Fibroblast of skin of right quadriceps (primary cell): ENCODE data around the gene PTN.
"Not testable (repeated sequence)": the region's sequence is repeated elsewhere in the genome, so short reads cannot be mapped to it uniquely, and the experiment has no call there.

Experiments
- DNase-seq: peaks from one replicate; pipeline ENCODE4 v3.0.0-alpha.2; 2013

Gene PTN

DNA sequence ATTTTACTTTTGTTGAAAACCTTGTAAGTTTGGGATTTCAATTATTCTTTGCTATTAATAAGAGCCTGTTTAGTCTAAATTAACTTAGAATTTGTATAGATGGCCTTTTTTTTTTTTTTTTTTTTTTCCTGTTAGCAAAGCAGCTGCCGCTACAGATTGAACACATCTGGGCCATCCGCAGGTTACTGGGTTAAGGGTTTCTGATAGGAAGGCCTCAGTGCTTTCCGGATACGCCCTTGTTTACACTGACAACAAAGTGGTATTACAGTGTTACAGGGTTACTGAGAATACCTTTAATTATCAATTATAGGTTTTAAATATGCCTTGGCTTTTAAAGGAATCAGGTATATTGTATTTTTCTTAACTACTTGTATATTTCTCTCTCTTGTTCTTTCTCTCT lies 76.8 kb downstream of the PTN start:
- DNase-seq: no peak

DNA sequence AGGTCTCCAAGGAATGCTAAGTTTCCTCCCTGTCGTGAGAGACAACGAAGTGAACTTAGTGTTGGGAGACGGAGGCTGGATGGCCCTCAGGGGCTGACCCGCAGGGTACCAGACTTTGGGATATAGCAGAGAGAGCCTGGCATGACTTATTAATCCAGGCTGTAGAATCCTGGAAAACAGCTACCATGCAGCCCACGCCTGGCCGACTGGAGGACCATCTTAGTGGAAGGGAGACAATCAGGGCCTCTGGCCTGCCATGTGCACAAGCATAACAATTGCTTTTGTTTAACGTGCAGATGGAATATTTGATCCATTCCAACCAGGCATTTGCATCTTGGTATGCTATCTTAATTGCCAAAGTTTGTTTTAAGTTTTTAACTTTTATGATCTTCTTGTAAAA lies 78.1 kb downstream of the PTN start:
- not testable (repeated sequence) for DNase-seq

DNA sequence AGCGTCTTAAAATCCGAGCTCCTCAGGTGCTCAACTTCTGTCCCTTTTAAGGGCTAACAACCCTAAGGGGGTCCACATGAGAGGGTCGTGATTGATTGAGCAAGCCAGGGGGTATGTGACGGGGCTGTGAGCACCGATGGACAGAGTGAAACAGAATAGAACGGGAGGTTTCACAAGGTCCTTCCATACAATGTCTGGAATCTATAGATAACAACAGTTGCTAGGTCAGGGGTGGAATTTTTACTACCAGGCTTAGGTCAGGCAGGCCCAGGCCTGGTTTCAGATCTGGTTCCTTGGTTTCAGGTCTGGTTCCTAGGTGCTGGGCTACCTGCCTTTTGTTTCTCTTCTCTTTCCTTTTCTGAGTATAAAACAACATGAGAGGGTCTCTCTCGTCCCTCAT lies 80.9 kb downstream of the PTN start:
- DNase-seq: no peak

DNA sequence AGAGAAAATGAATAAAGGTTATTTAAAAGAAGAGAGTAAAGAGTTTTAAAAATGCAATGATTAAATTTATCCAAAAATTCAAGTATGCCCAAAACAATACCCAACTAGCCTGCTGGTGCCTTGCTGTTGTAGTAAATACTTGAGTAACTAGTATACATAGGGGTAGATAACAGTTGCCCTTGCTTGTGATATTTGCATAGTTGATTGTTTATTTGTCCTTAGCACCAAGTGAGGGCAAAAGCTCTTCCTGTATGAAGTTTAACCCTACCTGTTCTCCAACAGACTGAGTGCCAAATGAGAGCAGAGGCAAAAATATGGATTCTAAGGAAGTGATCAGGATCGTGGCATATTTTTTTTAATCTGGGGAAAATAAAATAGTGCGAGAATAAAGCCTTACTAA lies 85.0 kb downstream of the PTN start:
- DNase-seq: no peak

DNA sequence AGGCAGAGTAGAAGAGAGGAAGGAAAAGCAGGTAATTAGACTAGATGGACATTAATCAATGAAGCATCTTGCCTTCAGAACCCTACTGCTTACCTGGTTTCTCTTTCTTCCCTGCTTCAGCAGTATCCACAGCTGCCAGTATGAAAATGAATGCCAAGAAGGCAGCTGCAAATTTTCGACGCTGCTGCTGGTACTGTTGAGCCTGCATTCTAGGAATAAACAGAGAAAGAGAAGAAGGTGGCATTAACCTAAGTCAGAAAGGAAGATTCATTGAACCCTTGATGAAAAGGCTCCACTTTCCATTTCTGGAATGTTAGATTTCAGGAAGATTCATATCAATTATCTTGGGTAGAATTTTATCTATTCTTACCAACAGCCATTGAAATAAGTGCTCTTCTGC lies 88.8 kb downstream of the PTN start:
- no peak for DNase-seq

DNA sequence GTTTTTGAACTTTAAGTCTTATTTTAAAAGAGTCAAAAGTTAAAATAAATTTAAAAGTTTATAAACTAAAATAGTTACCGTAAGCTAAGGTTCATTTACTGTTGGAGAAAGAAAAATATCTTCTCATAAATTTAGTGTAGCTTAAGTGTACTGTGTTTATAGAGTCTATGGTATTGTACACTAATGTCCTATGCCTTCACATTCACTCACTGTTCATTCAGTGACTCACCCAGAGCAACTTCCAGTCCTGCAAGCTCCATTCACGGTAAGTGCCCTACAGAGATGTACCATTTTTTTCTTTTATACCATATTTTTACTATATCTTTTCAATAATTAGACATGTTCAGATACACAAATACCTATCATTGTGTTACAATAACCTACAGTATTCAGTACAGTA lies 97.6 kb downstream of the PTN start:
- no peak for DNase-seq

DNA sequence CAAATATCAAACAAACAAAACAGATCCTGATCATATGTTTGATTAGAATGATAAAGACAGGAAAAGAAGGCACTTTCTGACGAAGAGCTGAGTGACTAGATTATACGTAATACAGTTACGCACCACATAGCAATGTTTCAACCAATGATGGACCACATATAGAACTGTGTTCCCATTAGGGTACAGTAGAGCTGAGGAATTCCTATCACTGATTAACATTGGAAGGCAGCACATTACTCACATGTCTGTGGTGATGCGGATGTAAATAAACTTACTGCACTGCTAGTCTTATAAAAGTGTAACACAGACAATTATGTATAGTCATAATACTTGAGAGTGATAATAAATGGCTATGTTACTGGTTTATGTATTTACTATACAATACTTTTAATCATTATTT lies 98.3 kb downstream of the PTN start:
- no peak for DNase-seq

DNA sequence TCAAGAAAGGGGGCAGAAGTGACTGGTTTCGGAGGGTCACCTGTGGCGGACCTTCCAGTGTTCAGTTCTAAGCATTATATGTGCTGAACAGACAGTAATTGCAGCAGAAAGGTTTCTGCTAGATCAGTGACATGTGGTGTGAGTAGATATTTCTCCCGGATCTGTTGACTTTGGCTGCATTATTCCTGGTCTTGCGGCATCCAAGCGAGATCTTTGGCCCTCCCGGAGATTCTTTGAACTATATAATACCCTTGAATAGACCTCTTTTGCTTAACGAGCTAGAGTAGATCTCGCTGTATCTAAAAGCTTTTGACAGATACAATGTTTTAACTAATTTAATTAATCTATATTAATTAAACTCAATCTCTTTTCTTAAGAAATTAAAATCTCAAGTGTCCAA lies 99.8 kb downstream of the PTN start:
- no peak for DNase-seq

DNA sequence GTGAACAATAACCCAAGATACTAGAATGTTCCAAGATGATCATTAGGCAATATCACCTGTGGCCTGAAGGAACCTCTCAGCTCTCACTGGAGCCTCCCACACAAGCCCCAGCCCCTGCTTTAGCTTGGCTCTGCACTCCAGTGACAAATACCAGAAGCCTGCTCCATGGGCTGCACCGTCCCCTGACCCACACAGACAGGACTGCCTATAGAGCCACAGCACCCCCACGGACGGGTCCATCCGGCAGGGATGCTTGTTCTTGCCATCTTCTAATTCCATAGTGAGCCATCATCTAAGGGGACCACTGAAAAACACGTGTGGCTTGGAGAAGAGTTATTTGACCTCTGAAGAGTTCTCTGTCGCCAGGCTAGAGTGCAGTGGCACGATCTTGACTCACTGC lies 100.9 kb downstream of the PTN start:
- DNase-seq: no peak

DNA sequence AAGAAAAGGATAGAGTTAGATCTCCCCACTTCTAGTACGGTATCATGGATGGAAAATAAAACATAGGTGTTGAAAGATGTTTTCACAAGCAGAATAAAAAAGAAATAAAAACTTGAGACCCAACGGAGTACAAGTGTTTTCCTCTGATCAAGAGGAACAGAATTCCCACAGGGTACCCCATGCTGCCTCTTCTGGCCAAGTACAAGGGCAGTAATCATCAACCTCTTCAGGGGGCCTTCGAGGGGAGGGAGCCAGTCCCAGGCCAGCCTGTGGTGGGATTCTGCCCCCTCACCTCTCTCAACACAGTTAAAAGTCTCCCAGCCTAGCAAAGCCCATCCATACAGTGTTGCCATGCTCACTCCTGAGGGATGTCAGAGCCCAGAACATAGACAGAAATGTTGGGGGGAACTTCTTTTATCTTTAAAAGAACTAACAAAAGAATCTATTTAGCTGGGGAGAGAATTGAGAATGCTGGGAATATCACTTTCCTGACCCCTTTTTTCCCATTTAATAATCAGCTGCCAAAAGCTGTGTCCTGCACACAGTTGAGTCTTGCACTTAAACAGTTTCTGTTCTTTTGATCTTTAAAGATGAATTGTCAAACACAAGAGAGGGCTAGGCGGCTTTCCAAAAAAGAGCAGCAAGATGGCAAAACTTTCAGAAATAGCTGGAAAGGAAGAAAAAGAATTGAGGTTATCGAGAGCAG lies 101.7 kb downstream of the PTN start:
- no peak for DNase-seq

DNA sequence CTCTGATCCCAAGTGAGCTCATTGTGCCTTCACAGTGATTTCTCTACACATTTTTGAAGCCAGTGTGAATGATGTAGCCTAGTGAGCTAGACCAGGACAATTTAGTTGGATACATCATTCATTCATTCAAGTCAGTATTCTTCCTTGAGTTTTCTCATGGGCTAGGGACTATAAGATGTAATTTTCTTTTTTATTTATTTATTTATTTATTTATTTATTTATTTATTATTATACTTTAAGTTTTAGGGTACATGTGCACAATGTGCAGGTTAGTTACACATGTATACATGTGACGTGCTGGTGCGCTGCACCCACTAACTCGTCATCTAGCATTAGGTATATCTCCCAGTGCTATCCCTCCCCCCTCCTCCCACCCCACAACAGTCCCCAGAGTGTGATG lies 104.3 kb downstream of the PTN start:
- DNase-seq: not testable (repeated sequence)

DNA sequence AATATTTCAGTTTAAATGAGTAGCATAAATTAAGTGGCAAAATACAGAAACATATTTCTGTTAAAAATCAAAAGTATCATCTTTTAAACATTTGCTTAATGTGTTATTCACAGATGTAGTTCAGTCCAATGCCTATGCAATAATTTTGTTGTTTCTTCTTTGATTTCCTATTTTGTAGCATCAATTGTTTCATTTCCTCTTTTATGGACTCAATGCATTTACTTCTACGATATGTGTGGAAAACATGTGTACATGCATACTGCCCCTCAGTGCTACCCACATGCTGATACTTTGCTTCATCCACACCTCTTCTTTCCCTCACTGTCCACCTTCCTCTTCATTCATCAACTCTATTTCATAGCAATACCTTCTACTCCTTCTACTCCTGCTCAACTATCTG lies 108.1 kb downstream of the PTN start:
- DNase-seq: no peak

DNA sequence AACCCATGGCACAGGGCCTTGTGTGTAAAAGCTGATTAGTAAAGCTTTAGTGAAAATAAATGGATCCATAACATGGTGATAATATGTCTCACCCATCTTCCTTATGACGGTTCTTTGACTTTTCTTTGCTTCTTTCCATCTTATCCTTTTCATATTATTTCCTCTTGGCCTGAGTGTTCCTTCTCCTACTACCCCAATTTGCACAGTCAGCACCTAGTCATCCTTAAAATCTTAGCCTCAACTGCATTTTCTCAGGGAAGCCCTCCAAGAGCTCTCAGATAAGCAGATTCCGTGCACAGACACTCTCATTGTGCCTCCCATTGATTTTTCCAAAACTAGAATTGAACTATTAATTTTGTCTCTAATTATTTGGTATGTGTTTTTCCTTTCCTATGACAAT lies 112.4 kb downstream of the PTN start:
- DNase-seq: no peak

DNA sequence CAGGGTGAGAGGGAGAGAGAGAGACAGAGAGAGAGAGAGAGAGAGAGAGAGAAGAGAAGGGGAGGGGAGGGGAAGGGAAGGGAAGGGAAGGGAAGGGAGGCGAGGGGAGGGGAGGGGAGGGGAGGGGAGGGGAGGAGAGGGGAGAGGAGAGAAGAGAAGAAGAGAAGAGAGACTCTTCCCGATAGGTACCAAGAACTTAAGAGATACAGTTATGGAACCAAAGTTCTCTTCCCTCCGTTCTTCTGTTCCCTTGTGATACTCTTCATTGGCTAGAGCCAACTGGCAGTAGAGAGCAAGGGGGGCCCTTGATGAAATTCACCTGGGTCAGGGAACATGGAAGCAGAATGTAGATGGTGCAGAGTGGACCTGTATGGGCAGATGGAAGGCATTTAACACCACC lies 122.1 kb downstream of the PTN start:
- DNase-seq: no peak

DNA sequence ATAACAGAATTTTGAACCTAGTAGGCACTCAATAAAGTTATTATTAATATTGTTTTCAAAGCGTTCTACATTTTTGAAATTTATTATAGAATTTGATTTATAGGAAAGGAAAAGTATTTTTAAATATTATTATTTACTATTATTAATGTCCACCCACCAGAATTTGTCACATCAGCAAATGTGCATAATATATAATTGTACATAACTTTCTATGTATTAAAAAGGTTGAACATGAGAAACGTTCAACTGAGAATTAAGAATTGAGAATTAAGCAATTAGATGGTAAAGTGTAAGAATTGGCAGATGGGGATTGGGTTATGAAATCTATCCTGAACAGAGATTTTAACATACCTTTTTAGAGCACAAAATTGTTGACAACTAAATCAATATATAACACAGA lies 129.8 kb downstream of the PTN start:
- no peak for DNase-seq

DNA sequence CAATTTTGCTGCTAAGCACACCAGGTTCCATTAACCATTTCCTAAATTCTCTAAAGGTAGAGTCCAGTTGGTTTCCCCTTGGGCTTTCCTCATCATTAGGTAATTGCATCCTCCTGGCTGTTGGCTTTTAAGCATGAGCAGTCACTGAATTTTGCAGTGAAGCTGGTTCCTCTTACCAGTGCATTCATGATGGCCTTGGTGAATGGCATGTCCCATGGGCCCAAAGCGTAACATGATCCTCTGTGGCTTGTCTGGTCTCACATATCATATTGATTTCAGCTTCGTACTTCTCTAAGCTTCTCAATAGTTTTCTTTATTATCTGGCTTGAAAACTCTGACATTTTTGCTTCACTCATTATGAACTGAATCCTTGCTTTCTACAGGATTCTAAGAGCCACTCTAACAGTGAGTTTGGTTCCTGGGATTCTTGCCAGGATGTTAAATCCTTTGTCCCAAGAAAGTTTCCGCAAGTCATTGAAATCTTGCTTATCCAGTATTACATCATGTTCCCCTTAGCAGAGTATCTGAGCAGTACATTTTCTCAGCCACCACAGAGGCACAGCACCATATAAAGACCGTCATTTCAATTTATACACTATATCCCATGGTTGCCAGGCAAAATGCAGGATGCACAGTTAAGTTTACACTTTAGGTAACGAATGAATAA lies 134.2 kb downstream of the PTN start:
- peak; percentile 14 for DNase-seq

DNA sequence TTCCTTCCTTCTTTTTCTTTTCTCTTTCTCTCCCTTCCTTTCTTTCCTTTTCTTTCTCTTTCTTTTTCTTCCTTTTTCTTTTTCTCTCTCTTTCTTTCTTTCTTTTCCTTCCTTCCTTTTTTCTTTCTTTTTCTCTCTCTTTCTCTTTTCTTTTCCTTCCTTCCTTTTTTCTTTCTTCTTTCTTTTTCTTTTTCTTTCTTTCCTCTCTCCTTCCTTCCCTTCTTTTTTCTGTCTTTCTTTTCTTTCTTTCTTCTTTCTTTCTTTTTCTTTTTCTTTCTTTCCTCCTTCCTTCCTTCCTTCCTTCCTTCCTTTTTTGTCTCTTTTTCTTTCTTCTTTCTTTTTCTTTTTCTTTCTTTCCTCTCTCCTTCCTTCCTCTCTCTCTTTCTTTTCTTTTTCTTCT lies 136.8 kb downstream of the PTN start:
- DNase-seq: no peak

DNA sequence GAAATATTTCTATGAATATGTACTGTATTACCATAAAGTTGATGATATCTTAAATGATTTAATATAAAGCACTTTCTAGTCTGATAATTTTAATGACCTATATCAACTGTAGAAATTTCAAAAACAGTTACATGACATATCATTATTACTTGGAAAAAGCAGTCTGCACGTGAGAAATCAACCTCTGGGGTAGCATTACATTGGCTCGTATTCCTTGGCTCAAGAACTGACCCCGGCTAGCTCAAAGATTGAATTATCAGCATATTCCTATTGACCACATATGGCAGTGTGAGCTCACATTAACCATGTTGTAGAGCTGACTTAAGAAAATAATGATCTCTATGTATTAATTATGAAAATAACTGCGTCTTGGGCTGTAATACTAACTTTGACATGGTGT lies 139.3 kb downstream of the PTN start:
- no peak for DNase-seq

DNA sequence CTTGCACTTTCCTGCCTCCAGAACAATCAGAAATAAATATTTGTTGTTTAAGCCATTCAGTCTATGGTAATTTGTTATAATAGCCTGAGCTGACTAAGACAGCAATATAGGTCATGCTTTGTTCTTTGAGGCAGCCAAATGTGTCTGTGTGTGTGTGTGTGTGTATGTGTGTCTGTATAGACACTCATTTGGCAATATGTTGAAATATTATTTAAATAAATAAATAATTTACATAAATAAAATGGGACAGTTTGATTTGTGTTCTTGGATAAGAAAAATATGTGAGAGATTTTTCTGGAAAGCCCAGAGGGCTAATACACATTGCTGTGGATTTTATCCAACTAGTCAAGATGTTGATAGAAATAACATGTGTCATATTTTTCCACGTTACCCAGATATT lies 140.2 kb downstream of the PTN start:
- DNase-seq: no peak

DNA sequence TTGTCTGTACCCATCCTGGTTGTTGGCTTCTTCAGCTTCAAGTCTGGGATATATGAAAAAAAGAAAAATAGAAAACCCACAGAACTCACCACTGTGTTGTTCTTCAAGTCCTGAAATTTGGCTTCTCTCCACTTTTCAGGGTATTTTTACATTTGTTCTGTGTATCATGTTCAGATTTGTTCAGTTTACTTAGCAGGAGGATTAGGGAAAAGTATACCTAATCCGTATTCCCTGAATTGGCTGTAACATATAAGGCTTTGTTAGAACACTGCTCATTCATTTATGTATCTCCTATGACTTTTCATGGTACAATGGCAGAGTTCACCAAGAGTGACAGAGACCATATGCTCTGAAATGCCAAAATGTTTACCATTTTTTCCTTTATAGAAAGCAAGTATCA lies 146.9 kb downstream of the PTN start:
- no peak for DNase-seq

DNA sequence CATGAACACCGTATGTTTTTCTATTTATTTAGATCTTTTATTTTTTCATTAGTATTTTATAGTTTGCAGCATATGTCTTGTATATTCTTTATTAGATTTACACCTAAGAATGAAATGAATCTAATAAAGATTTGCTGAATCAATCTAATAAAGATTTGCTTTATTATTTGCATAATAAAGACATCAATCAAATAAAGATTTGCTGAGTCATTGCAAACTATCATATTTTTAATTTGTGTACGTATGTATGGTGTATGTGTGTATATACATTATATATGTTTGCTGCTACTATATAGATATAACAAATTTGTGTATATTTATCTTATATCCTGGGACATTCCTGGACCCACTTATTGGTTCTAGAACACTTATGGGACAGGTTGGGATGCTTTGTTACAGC lies 147.5 kb downstream of the PTN start:
- DNase-seq: no peak

DNA sequence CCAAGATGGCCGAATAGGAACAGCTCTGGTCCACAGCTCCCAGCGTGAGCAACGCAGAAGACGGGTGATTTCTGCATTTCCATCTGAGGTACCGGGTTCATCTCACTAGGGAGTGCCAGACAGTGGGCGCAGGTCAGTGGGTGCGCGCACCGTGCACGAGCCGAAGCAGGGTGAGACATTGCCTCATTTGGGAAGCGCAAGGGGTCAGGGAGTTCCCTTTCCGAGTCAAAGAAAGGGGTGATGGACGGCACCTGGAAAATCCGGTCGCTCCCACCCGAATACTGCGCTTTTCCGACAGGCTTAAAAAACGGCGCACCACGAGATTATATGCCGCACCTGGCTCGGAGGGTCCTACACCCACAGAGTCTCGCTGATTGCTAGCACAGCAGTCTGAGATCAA lies 161.9 kb downstream of the PTN start:
- not testable (repeated sequence) for DNase-seq
